Suprapubic skin (tissue), 4 donors: ENCODE results near the gene CACNG7. TPM values are rescaled to one million over a fixed set of nuclear protein-coding genes. Genes with fewer than 3 reads are reported as not detected.

Source experiments
- DNase-seq, 2 donors: peaks; one replicate each; pipeline ENCODE4 v3.0.0-alpha.2; 2019; ENCODE audit warnings: low spot score in 2 of 2
- H3K27ac ChIP-seq: fragments of 200-600 bp; sonication (generic); one replicate; pipeline ENCODE4 v1.5.1; 2019
- H3K27me3 ChIP-seq: fragments of 200-600 bp; sonication (generic); one replicate; pipeline ENCODE4 v1.5.1; 2019
- H3K36me3 ChIP-seq: fragments of 200-600 bp; sonication (generic); one replicate; pipeline ENCODE4 v1.5.1; 2019
- H3K4me1 ChIP-seq: fragments of 200-600 bp; sonication (generic); one replicate; pipeline ENCODE4 v1.5.1; 2019
- H3K4me3 ChIP-seq: fragments of 200-600 bp; sonication (generic); one replicate; pipeline ENCODE4 v1.5.1; 2019; ENCODE audit warnings: mild to moderate bottlenecking
- H3K9me3 ChIP-seq: fragments of 200-600 bp; sonication (generic); one replicate; pipeline ENCODE4 v1.5.1; 2019
- EP300 ChIP-seq: sonication (generic); formaldehyde crosslinking; IDR thresholded peaks from one replicate; pipeline ENCODE4 v1.6.1; 2017; ENCODE audit warnings: antibody characterized with exemption
- POLR2A ChIP-seq, 2 donors: fragments of 450-650 bp; IDR thresholded peaks; one replicate each; pipeline ENCODE4 v1.6.1; 2017; ENCODE audit warnings: antibody characterized with exemption in 2 of 2, mild to moderate bottlenecking in 2 of 2, moderate library complexity in 2 of 2
- POLR2AphosphoS5 ChIP-seq, 3 donors: sonication (generic); formaldehyde crosslinking; IDR thresholded peaks; one replicate each; pipeline ENCODE4 v1.6.1; 2017; ENCODE audit warnings: antibody characterized with exemption in 3 of 3
- WGBS: methylation state at CpG from one replicate; pipeline ENCODE4 v1.1.5; 2018; 5-methylcytosine and 5-hydroxymethylcytosine counted together
- total RNA-seq, 4 donors: library from RNA; depleted of rRNA; stranded (reverse); fragments of >200 nt; gene quantifications; one replicate each; pipeline ENCODE4 v1.1.0, GENCODE V29; 2016
- TF ChIP-seq, protein P1 (sequence below), 2 donors: fragments of 200-600 bp in 1 of 2; fragments of 450-650 bp in 1 of 2; sonication (generic) in 1 of 2; IDR thresholded peaks; one replicate each; pipeline ENCODE4 v1.5.1; 2016 to 2019; ENCODE audit warnings: antibody characterized with exemption in 2 of 2, mild to moderate bottlenecking in 1 of 2, moderate library complexity in 1 of 2

CACNG7 gene
- total RNA-seq, 4 donors from 2014 or later: not detected

- 89% methylated on average over 10 of the region's 10 CpGs for WGBS
Measured at GRCh38 chr19:53885036-53885435, 24.0 kb upstream of the CACNG7 start.

GRCh38 chr19:53892301-53892980, 16.6 kb upstream of the CACNG7 start:
- no peak for DNase-seq
- no peaks in the 10 kb centered on the region for H3K36me3 ChIP-seq
- WGBS: 78% methylated on average over 21 of the region's 23 CpGs
- no peaks in the 10 kb centered on the region for H3K4me1 ChIP-seq
- no peak overlapping the region for H3K27ac ChIP-seq
- no peaks in the 10 kb centered on the region for H3K9me3 ChIP-seq
- TF ChIP-seq, protein P1, sequence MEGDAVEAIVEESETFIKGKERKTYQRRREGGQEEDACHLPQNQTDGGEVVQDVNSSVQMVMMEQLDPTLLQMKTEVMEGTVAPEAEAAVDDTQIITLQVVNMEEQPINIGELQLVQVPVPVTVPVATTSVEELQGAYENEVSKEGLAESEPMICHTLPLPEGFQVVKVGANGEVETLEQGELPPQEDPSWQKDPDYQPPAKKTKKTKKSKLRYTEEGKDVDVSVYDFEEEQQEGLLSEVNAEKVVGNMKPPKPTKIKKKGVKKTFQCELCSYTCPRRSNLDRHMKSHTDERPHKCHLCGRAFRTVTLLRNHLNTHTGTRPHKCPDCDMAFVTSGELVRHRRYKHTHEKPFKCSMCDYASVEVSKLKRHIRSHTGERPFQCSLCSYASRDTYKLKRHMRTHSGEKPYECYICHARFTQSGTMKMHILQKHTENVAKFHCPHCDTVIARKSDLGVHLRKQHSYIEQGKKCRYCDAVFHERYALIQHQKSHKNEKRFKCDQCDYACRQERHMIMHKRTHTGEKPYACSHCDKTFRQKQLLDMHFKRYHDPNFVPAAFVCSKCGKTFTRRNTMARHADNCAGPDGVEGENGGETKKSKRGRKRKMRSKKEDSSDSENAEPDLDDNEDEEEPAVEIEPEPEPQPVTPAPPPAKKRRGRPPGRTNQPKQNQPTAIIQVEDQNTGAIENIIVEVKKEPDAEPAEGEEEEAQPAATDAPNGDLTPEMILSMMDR (IDR thresholded peaks at IDR 0.05): no peak
- TF ChIP-seq EP300: no peak
- TF ChIP-seq POLR2AphosphoS5 (IDR thresholded peaks at IDR 0.05): no peak
- no peak for TF ChIP-seq POLR2A (IDR thresholded peaks at IDR 0.05)
- H3K27me3 ChIP-seq: peaks cover 49% of the 10 kb centered on the region
- no peak overlapping the region for H3K4me3 ChIP-seq

More at GRCh38 chr19:53885036-53885435, 24.0 kb upstream of the CACNG7 start:
- TF ChIP-seq POLR2A (IDR thresholded peaks at IDR 0.05): no peak
- no peak for TF ChIP-seq POLR2AphosphoS5 (IDR thresholded peaks at IDR 0.05)
- no peak for TF ChIP-seq EP300
- Histone ChIP-seq H3K27me3 (peaks cover 50% of the 10 kb centered on the region), H3K27ac (no peak overlapping the region), H3K4me1 (peaks cover 16% of the 10 kb centered on the region), H3K36me3 (no peaks in the 10 kb centered on the region), H3K9me3 (no peaks in the 10 kb centered on the region), H3K4me3 (no peak overlapping the region)
- DNase-seq: no peak

GRCh38 chr19:53892981-53893325, 16.1 kb upstream of the CACNG7 start:
- H3K4me1 ChIP-seq: no peaks in the 10 kb centered on the region
- no peaks in the 10 kb centered on the region for H3K9me3 ChIP-seq
- no peaks in the 10 kb centered on the region for H3K36me3 ChIP-seq
- 70% methylated on average over 8 of the region's 8 CpGs for WGBS
- no peak overlapping the region for H3K4me3 ChIP-seq
- peaks cover 54% of the 10 kb centered on the region for H3K27me3 ChIP-seq
- H3K27ac ChIP-seq: no peak overlapping the region
- DNase-seq: no peak
- TF ChIP-seq, protein P1 (IDR thresholded peaks at IDR 0.05): no peak
- TF ChIP-seq POLR2A (IDR thresholded peaks at IDR 0.05) (no peak), EP300 (no peak), POLR2AphosphoS5 (IDR thresholded peaks at IDR 0.05) (no peak)

DNA sequence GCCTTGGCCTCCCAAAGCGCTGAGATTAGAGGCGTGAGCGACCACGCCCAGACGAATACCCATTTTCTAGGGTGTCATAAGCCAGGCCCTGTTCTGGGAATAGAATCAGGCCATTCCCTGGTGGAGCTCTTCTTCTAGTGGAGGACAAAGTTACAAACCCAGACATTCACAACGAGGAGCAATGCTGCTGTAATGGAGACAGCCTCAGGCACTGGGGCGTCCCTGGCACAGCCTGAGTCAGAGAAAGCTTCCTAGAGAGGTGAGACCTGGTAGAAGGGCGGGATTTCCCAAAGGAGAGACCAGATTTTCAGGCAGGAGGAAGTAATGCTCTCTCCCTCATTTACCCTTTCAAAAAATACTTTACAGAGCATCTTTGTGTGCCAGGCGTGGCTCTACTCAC, 14.4 kb upstream of the CACNG7 start:
- 62% methylated on average over 9 of the region's 9 CpGs for WGBS
- TF ChIP-seq POLR2AphosphoS5 (IDR thresholded peaks at IDR 0.05): no peak
- TF ChIP-seq, protein P1 (IDR thresholded peaks at IDR 0.05): no peak
- no peak for TF ChIP-seq POLR2A (IDR thresholded peaks at IDR 0.05)

DNA sequence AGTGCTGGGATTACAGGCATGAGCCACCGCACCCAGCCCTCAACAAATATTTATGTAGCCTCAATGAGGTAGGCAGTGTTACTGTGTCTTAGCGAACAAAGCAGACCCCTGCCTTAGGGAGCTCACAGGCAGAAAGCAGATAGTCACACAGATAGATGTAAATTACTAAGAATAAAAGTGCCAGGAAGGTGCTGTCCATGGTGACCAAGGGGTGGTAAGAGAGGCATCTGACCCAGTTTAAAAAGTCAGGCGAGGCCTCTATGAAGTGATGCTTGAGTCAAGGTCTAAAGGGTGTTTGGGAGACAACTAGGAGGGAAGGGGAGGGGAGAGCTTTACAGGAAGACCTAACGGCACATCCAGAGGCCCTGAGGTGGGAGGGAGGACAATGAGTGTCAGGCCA, 12.4 kb upstream of the CACNG7 start:
- 45% methylated on average over 3 of the region's 4 CpGs for WGBS
- H3K27me3 ChIP-seq: peaks cover 77% of the 10 kb centered on the region

More for the DNA sequence above, 14.4 kb upstream of the CACNG7 start:
- DNase-seq: no peak
- no peaks in the 10 kb centered on the region for H3K9me3 ChIP-seq
- no peak overlapping the region for H3K27ac ChIP-seq
- no peak overlapping the region for H3K4me3 ChIP-seq
- H3K36me3 ChIP-seq: no peaks in the 10 kb centered on the region
- peaks cover 3% of the 10 kb centered on the region for H3K4me1 ChIP-seq
- H3K27me3 ChIP-seq: peaks cover 68% of the 10 kb centered on the region

DNA sequence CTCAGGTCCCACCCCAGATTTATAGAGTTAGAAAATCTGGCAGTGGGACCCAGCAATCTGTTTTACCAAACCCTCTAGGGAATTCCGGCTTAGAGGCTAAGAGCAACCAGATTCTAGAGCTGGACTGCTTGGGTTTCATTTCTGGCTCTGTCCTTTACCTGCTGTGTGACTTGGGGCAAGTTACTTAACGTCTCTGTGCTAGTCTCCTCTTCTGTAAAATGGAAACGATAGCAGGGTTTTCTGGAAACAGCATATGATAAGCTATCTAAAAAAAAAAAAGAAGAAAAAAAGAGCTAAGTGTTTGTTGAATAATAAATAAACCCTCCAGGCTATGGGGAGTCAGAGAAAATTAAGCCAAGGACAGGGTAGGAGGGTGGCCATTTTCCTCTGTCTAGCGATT, 11.6 kb upstream of the CACNG7 start:
- Histone ChIP-seq H3K4me3 (no peak overlapping the region), H3K27me3 (peaks cover 69% of the 10 kb centered on the region), H3K36me3 (no peaks in the 10 kb centered on the region), H3K4me1 (peaks cover 3% of the 10 kb centered on the region), H3K9me3 (no peaks in the 10 kb centered on the region), H3K27ac (no peak overlapping the region)
- no peak for DNase-seq
- 47% methylated on average over 4 of the region's 4 CpGs for WGBS
- no peak for TF ChIP-seq POLR2AphosphoS5 (IDR thresholded peaks at IDR 0.05)
- TF ChIP-seq, protein P1 (IDR thresholded peaks at IDR 0.05): no peak
- TF ChIP-seq EP300: no peak
- TF ChIP-seq POLR2A (IDR thresholded peaks at IDR 0.05): no peak

More for the DNA sequence above, 12.4 kb upstream of the CACNG7 start:
- H3K4me3 ChIP-seq: no peak overlapping the region
- peaks cover 3% of the 10 kb centered on the region for H3K4me1 ChIP-seq
- TF ChIP-seq EP300: no peak
- no peak for TF ChIP-seq POLR2A (IDR thresholded peaks at IDR 0.05)
- no peaks in the 10 kb centered on the region for H3K36me3 ChIP-seq
- H3K27ac ChIP-seq: no peak overlapping the region
- H3K9me3 ChIP-seq: no peaks in the 10 kb centered on the region
- no peak for DNase-seq
